CD4-positive, alpha-beta T cell treated with Interleukin-4 for 4 hours (primary cell): ENCODE results near the gene F8A1.
"Not testable (repeated sequence)": the region's sequence is repeated elsewhere in the genome, so short reads cannot be mapped to it uniquely, and the experiment has no call there.

Experiments
- DNase-seq: peaks from one replicate; pipeline ENCODE4 v3.0.0-alpha.2; 2020

F8A1 gene

GRCh38 chrX:154886069-154886788 is at the start of gene F8A1:
F8A1 (plus strand) TSS chrX:154886355; CDS start chrX:154886375, 20 bp downstream.
- DNase-seq = peak; percentile 38

- DNase-seq = peak; percentile 51
Observed at GRCh38 chrX:154840856-154841255, 45.3 kb upstream of the F8A1 start.

- DNase-seq = no peak
Observed at GRCh38 chrX:154850957-154851611, 35.1 kb upstream of the F8A1 start.

- no peak for DNase-seq
Observed at GRCh38 chrX:154855256-154855655, 30.9 kb upstream of the F8A1 start.

GRCh38 chrX:154868522-154868921 is 17.6 kb upstream of the F8A1 start:
- not testable (repeated sequence) for DNase-seq

GRCh38 chrX:154873329-154873728 is 12.8 kb upstream of the F8A1 start:
- no peak for DNase-seq

- DNase-seq = not testable (repeated sequence)
Observed at GRCh38 chrX:154884069-154884468, 2.1 kb upstream of the F8A1 start.

- not testable (repeated sequence) for DNase-seq
Observed at GRCh38 chrX:154885057-154885456, 1.1 kb upstream of the F8A1 start.

GRCh38 chrX:154885549-154885948 is 606 bp upstream of the F8A1 start:
- DNase-seq = not testable (repeated sequence)

GRCh38 chrX:154886789-154887221 is 650 bp downstream of the F8A1 start:
- not testable (repeated sequence) for DNase-seq

GRCh38 chrX:154890990-154891639 is 5.0 kb downstream of the F8A1 start:
- DNase-seq = no peak

- no peak for DNase-seq
Observed at GRCh38 chrX:154892296-154892695, 6.1 kb downstream of the F8A1 start.

- DNase-seq = no peak
Observed at GRCh38 chrX:154900323-154900722, 14.2 kb downstream of the F8A1 start.

GRCh38 chrX:154902408-154902807 is 16.3 kb downstream of the F8A1 start:
- no peak for DNase-seq

GRCh38 chrX:154908821-154909220 is 22.7 kb downstream of the F8A1 start:
- no peak for DNase-seq

- not testable (repeated sequence) for DNase-seq
Observed at GRCh38 chrX:154910048-154910447, 23.9 kb downstream of the F8A1 start.

- not testable (repeated sequence) for DNase-seq
Observed at GRCh38 chrX:154910528-154910927, 24.4 kb downstream of the F8A1 start.

- no peak for DNase-seq
Observed at GRCh38 chrX:154914052-154914451, 27.9 kb downstream of the F8A1 start.

GRCh38 chrX:154918060-154918483 is 31.9 kb downstream of the F8A1 start:
- DNase-seq = peak; percentile 20

GRCh38 chrX:154924771-154925170 is 38.6 kb downstream of the F8A1 start:
- not testable (repeated sequence) for DNase-seq
